Caco-2 (cell line): ENCODE results near the gene FIZ1. TPM values are rescaled to one million over a fixed set of nuclear protein-coding genes. Genes with fewer than 3 reads are reported as not detected.

Experiments used
- BruUV-seq: library from RNA; stranded (reverse); fragments of 400-500 nt; replicated peaks from 2 replicates; lab custom pipeline; 2021; lab: Mats Ljungman, UMichigan
- CTCF ChIA-PET: fragments of 300-600 bp; sonication (Branson Sonifier 250); formaldehyde crosslinking; loops from one replicate; lab custom pipeline; 2022; ENCODE audit warnings: antibody characterized with exemption; lab: Charles Lee
- POLR2A ChIA-PET: fragments of 300-600 bp; sonication (Branson Sonifier 250); formaldehyde crosslinking; loops from one replicate; lab custom pipeline; 2022; ENCODE audit warnings: antibody characterized with exemption; lab: Charles Lee
- DNase-seq, 2 experiments: peaks; one replicate each; pipeline versions ENCODE4 v3.0.0 to v3.0.0-alpha.2; 2020 to 2022
- H3K27me3 ChIP-seq: replicated peaks from 2 replicates; pipeline ENCODE4 v1.6.0; 2011; ENCODE audit warnings: low read length; ENCODE audit not compliant: control insufficient read depth, insufficient read depth
- H3K36me3 ChIP-seq: 2 replicates; pipeline ENCODE4 v1.5.1; 2011; ENCODE audit warnings: low read length; ENCODE audit not compliant: control insufficient read depth, insufficient read depth
- H3K4me1 ChIP-seq: fragments of 250-450 bp; sonication (Bioruptor Pico); 2 replicates; pipeline ENCODE4 v1.5.1; 2020; ENCODE audit warnings: mild to moderate bottlenecking
- H3K4me3 ChIP-seq: 2 replicates; pipeline ENCODE4 v1.5.1; 2011; ENCODE audit warnings: low read depth, mild to moderate bottlenecking, control low read depth, low read length
- H3K9me3 ChIP-seq: fragments of 250-450 bp; sonication (Bioruptor Pico); 2 replicates; pipeline ENCODE4 v1.5.1; 2020; ENCODE audit warnings: mild to moderate bottlenecking, moderate library complexity
- H3K27ac Mint-ChIP-seq: one replicate; pipeline ENCODE4 v1.8.0; 2022; ENCODE audit warnings: mixed read lengths; ENCODE audit not compliant: unreplicated experiment
- H3K27me3 Mint-ChIP-seq: one replicate; pipeline ENCODE4 v1.8.0; 2022; ENCODE audit warnings: mixed read lengths; ENCODE audit not compliant: insufficient read depth, unreplicated experiment
- H3K36me3 Mint-ChIP-seq: one replicate; pipeline ENCODE4 v1.8.0; 2022; ENCODE audit warnings: mild to moderate bottlenecking, mixed read lengths; ENCODE audit not compliant: insufficient read depth, unreplicated experiment
- H3K4me1 Mint-ChIP-seq: one replicate; pipeline ENCODE4 v1.8.0; 2022; ENCODE audit warnings: low read depth, mixed read lengths; ENCODE audit not compliant: unreplicated experiment
- H3K4me3 Mint-ChIP-seq: one replicate; pipeline ENCODE4 v1.8.0; 2022; ENCODE audit warnings: mild to moderate bottlenecking, moderate library complexity, mixed read lengths; ENCODE audit not compliant: unreplicated experiment
- H3K9me3 Mint-ChIP-seq: one replicate; pipeline ENCODE4 v1.8.0; 2022; ENCODE audit warnings: mixed read lengths; ENCODE audit not compliant: unreplicated experiment
- intact Hi-C: fragments of 100-400 bp; cut with micrococcal nuclease; formaldehyde crosslinking; loops from one replicate; pipeline ENCODE4 v1.10.0; 2022; ENCODE audit not compliant: unreplicated experiment
- total RNA-seq: library from RNA; stranded (reverse); gene quantifications from 2 replicates; pipeline ENCODE4 v1.2.3, GENCODE V29; 2022
- TF ChIP-seq, protein P1 (sequence below), 2 experiments: fragments of 200-600 bp in 1 of 2; IDR thresholded peaks; 1 replicate in 1 of 2; 2 replicates in 1 of 2; pipeline versions ENCODE4 v1.5.1 to v1.8.0; 2011 to 2022; ENCODE audit warnings: antibody characterized with exemption in 1 of 2, control low read depth in 1 of 2, inconsistent platforms in 1 of 2, low read depth in 1 of 2, low read length in 1 of 2, mild to moderate bottlenecking in 1 of 2, moderate library complexity in 1 of 2; ENCODE audit not compliant: insufficient read depth in 1 of 2, severe bottlenecking in 1 of 2, unreplicated experiment in 1 of 2

FIZ1 gene
- total RNA-seq, 1 experiment from 2014 or later: 27.2 TPM

GRCh38 chr19:55592391-55593090, 6.8 kb downstream of the FIZ1 start:
- ChIA-PET POLR2A (no interaction called here), CTCF (no interaction called here)
- H3K27ac Mint-ChIP-seq: no peak overlapping the region
- no peaks in the 10 kb centered on the region for H3K9me3 Mint-ChIP-seq
- peaks cover 3% of the 10 kb centered on the region for H3K36me3 ChIP-seq
- peaks cover 7% of the 10 kb centered on the region for H3K4me1 Mint-ChIP-seq
- intact Hi-C loops: no loop called here
- no peak for DNase-seq
- no peak overlapping the region for H3K4me3 ChIP-seq
- no peaks in the 10 kb centered on the region for H3K27me3 ChIP-seq
- TF ChIP-seq, protein P1, sequence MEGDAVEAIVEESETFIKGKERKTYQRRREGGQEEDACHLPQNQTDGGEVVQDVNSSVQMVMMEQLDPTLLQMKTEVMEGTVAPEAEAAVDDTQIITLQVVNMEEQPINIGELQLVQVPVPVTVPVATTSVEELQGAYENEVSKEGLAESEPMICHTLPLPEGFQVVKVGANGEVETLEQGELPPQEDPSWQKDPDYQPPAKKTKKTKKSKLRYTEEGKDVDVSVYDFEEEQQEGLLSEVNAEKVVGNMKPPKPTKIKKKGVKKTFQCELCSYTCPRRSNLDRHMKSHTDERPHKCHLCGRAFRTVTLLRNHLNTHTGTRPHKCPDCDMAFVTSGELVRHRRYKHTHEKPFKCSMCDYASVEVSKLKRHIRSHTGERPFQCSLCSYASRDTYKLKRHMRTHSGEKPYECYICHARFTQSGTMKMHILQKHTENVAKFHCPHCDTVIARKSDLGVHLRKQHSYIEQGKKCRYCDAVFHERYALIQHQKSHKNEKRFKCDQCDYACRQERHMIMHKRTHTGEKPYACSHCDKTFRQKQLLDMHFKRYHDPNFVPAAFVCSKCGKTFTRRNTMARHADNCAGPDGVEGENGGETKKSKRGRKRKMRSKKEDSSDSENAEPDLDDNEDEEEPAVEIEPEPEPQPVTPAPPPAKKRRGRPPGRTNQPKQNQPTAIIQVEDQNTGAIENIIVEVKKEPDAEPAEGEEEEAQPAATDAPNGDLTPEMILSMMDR (IDR thresholded peaks at IDR 0.05; ENCODE audit: insufficient read depth in 1 of 2, low read depth in 1 of 2, low read length in 1 of 2, severe bottlenecking in 1 of 2, unreplicated experiment in 1 of 2): no peak
- BruUV-seq: no TSS peak
- no peaks in the 10 kb centered on the region; the same call in 1 of the 2 replicates for H3K4me1 ChIP-seq
- H3K36me3 Mint-ChIP-seq: peaks cover 43% of the 10 kb centered on the region
- no peak overlapping the region for H3K4me3 Mint-ChIP-seq
- no peaks in the 10 kb centered on the region for H3K9me3 ChIP-seq
- H3K27me3 Mint-ChIP-seq: no peaks in the 10 kb centered on the region

GRCh38 chr19:55591555-55591954, 7.8 kb downstream of the FIZ1 start:
- Histone ChIP-seq H3K27me3 (no peaks in the 10 kb centered on the region), H3K4me3 (no peak overlapping the region), H3K9me3 (no peaks in the 10 kb centered on the region), H3K36me3 (peaks cover 3% of the 10 kb centered on the region), H3K4me1 (peaks cover 4% of the 10 kb centered on the region; the same call in 1 of the 2 replicates)
- POLR2A ChIA-PET: no interaction called here
- Mint-ChIP-seq H3K9me3 (no peaks in the 10 kb centered on the region), H3K4me1 (peaks cover 7% of the 10 kb centered on the region), H3K27me3 (no peaks in the 10 kb centered on the region), H3K36me3 (peaks cover 43% of the 10 kb centered on the region), H3K4me3 (no peak overlapping the region), H3K27ac (no peak overlapping the region)
- no TSS peak for BruUV-seq
- intact Hi-C loops: no loop called here
- DNase-seq: peak in 1 of 2 experiments; percentile 35
- TF ChIP-seq, protein P1 (IDR thresholded peaks at IDR 0.05; ENCODE audit: insufficient read depth in 1 of 2, low read depth in 1 of 2, low read length in 1 of 2, severe bottlenecking in 1 of 2, unreplicated experiment in 1 of 2): no peak
- CTCF ChIA-PET: no interaction called here

- Histone ChIP-seq H3K4me1 (peaks cover 5% of the 10 kb centered on the region; the same call in 1 of the 2 replicates), H3K36me3 (peaks cover 3% of the 10 kb centered on the region; the same call in 1 of the 2 replicates), H3K27me3 (no peaks in the 10 kb centered on the region), H3K9me3 (no peaks in the 10 kb centered on the region), H3K4me3 (no peak overlapping the region)
- Mint-ChIP-seq H3K4me3 (no peak overlapping the region), H3K9me3 (no peaks in the 10 kb centered on the region), H3K27ac (no peak overlapping the region), H3K4me1 (peaks cover 7% of the 10 kb centered on the region), H3K27me3 (no peaks in the 10 kb centered on the region), H3K36me3 (peaks cover 35% of the 10 kb centered on the region)
- peak in 1 of 2 experiments; percentile 31 for DNase-seq
- ChIA-PET CTCF (no interaction called here), POLR2A (no interaction called here)
- TF ChIP-seq, protein P1 (IDR thresholded peaks at IDR 0.05; ENCODE audit: insufficient read depth in 1 of 2, low read depth in 1 of 2, low read length in 1 of 2, severe bottlenecking in 1 of 2, unreplicated experiment in 1 of 2): no peak
- no TSS peak for BruUV-seq
- intact Hi-C loops: no loop called here
Measured at GRCh38 chr19:55590617-55591016, 8.7 kb downstream of the FIZ1 start.
